H1 (cell line): ENCODE data around the gene OR10J4. TPM values are rescaled to one million over a fixed set of nuclear protein-coding genes. Genes with fewer than 3 reads are reported as not detected.

Experiments used
- CTCF ChIA-PET: fragments of 300-600 bp; sonication (Branson Sonifier 250); formaldehyde crosslinking; loops from one replicate; lab custom pipeline; 2021; ENCODE audit not compliant: partially characterized antibody; lab: Charles Lee
- POLR2A ChIA-PET: fragments of 300-600 bp; sonication (Branson Sonifier 250); formaldehyde crosslinking; loops from one replicate; lab custom pipeline; 2021; ENCODE audit warnings: inconsistent platforms; ENCODE audit not compliant: partially characterized antibody; lab: Charles Lee
- DNase-seq, 2 experiments: peaks; one replicate each; pipeline versions ENCODE4 v3.0.0 to v3.0.0-alpha.2; 2010 to 2022; ENCODE audit warnings: low spot score in 2 of 2, low read depth in 1 of 2, mixed read lengths in 1 of 2
- FAIRE-seq: peaks from 2 replicates; lab custom pipeline; 2011; peaks lifted over from hg19 to GRCh38; lab: Jason Lieb, UNC
- H2AFZ ChIP-seq: 2 replicates; pipeline ENCODE4 v1.8.1; 2012; ENCODE audit warnings: low read length, inconsistent platforms
- H2AK5ac ChIP-seq: 2 replicates; pipeline ENCODE4 v1.6.1; 2013; ENCODE audit warnings: low read depth, low read length
- H2BK120ac ChIP-seq: replicated peaks from 2 replicates; pipeline ENCODE3; 2013; ENCODE audit warnings: low read depth, low read length, inconsistent platforms
- H2BK12ac ChIP-seq: 2 replicates; pipeline ENCODE4 v1.6.1; 2013; ENCODE audit warnings: low read depth, low read length
- H2BK15ac ChIP-seq: 2 replicates; pipeline ENCODE4 v1.6.1; 2013; ENCODE audit warnings: low read length
- H2BK20ac ChIP-seq: 2 replicates; pipeline ENCODE4 v1.6.1; 2013; ENCODE audit warnings: low read length
- H2BK5ac ChIP-seq: 2 replicates; pipeline ENCODE4 v1.6.1; 2013; ENCODE audit warnings: low read depth, low read length
- H3K14ac ChIP-seq: 2 replicates; pipeline ENCODE4 v1.6.1; 2013; ENCODE audit warnings: inconsistent platforms; ENCODE audit not compliant: insufficient read length
- H3K18ac ChIP-seq: 2 replicates; pipeline ENCODE4 v1.6.1; 2013; ENCODE audit warnings: low read length; ENCODE audit errors: extremely low read depth
- H3K23ac ChIP-seq: 2 replicates; pipeline ENCODE4 v1.6.1; 2013; ENCODE audit warnings: inconsistent platforms; ENCODE audit not compliant: insufficient read length
- H3K23me2 ChIP-seq: 2 replicates; pipeline ENCODE4 v1.6.1; 2013; ENCODE audit warnings: low read depth, low read length
- H3K27ac ChIP-seq: 2 replicates; pipeline ENCODE4 v1.6.1; 2011; ENCODE audit warnings: low read depth, low read length, inconsistent platforms
- H3K27me3 ChIP-seq, 4 experiments: replicated peaks in 1 of 4; 1 replicate in 1 of 4; 2 replicates in 3 of 4; pipeline versions ENCODE4 v1.6.1 to v1.8.1; 2011 to 2013; ENCODE audit warnings: low read length in 3 of 4, mild to moderate bottlenecking in 3 of 4, inconsistent platforms in 2 of 4, mixed read lengths in 2 of 4, moderate library complexity in 1 of 4; ENCODE audit not compliant: control insufficient read depth in 3 of 4, insufficient read depth in 3 of 4; ENCODE audit errors: extremely low read depth in 1 of 4
- H3K36me3 ChIP-seq, 4 experiments: 2 replicates each; pipeline versions ENCODE4 v1.6.1 to v1.8.1; 2011 to 2013; ENCODE audit warnings: mild to moderate bottlenecking in 4 of 4, low read length in 3 of 4, moderate library complexity in 2 of 4, control low read depth in 1 of 4, inconsistent platforms in 1 of 4; ENCODE audit not compliant: insufficient read depth in 4 of 4, control insufficient read depth in 2 of 4
- H3K4ac ChIP-seq: replicated peaks from 2 replicates; pipeline ENCODE3; 2013; ENCODE audit warnings: low read length, low read depth, mixed read lengths, inconsistent platforms; ENCODE audit not compliant: insufficient read length
- H3K4me1 ChIP-seq, 4 experiments: replicated peaks in 1 of 4; 1 replicate in 1 of 4; 2 replicates in 3 of 4; pipeline versions ENCODE4 v1.6.1 to v1.8.1; 2011 to 2013; ENCODE audit warnings: low read length in 3 of 4, inconsistent platforms in 2 of 4, mixed read lengths in 1 of 4; ENCODE audit not compliant: insufficient read depth in 4 of 4, control insufficient read depth in 3 of 4
- H3K4me2 ChIP-seq, 2 experiments: 2 replicates each; pipeline versions ENCODE4 v1.6.1 to v1.8.1; 2011 to 2013; ENCODE audit warnings: low read depth in 2 of 2, low read length in 2 of 2, control low read depth in 1 of 2, inconsistent platforms in 1 of 2, mild to moderate bottlenecking in 1 of 2; ENCODE audit not compliant: insufficient read depth in 1 of 2
- H3K4me3 ChIP-seq, 4 experiments: fragments of 200-600, 300-600 bp in 1 of 4; sonication (generic), shearing (Covaris generic), sonication (Bioruptor Twin) in 1 of 4; 2 replicates each; pipeline versions ENCODE4 v1.5.1 to v1.8.1; 2011 to 2016; ENCODE audit warnings: low read length in 4 of 4, low read depth in 3 of 4, control low read depth in 2 of 4, inconsistent platforms in 2 of 4, mild to moderate bottlenecking in 2 of 4, mixed read lengths in 1 of 4, moderate library complexity in 1 of 4; ENCODE audit not compliant: insufficient read depth in 2 of 4; ENCODE audit errors: extremely low read depth in 1 of 4
- H3K56ac ChIP-seq: replicated peaks from 2 replicates; pipeline ENCODE3; 2013; ENCODE audit warnings: low read depth, mild to moderate bottlenecking, mixed read lengths, low read length, inconsistent platforms; ENCODE audit not compliant: insufficient read length
- H3K79me1 ChIP-seq: 2 replicates; pipeline ENCODE4 v1.6.1; 2013; ENCODE audit warnings: low read depth, low read length, control low read depth
- H3K79me2 ChIP-seq, 2 experiments: 2 replicates each; pipeline versions ENCODE4 v1.6.1 to v1.8.1; 2012 to 2013; ENCODE audit warnings: low read length in 2 of 2, mild to moderate bottlenecking in 2 of 2, inconsistent platforms in 1 of 2; ENCODE audit not compliant: insufficient read depth in 2 of 2, control insufficient read depth in 1 of 2
- H3K9ac ChIP-seq, 4 experiments: replicated peaks in 1 of 4; 1 replicate in 1 of 4; 2 replicates in 3 of 4; pipeline versions ENCODE4 v1.6.1 to v1.8.1; 2011 to 2013; ENCODE audit warnings: low read depth in 3 of 4, low read length in 3 of 4, control low read depth in 2 of 4, mild to moderate bottlenecking in 2 of 4, moderate library complexity in 2 of 4, inconsistent platforms in 1 of 4; ENCODE audit errors: extremely low read depth in 1 of 4
- H3K9me3 ChIP-seq, 2 experiments: 2 replicates each; pipeline versions ENCODE4 v1.6.1 to v1.8.1; 2012 to 2013; ENCODE audit warnings: mild to moderate bottlenecking in 2 of 2, moderate library complexity in 2 of 2, control low read depth in 1 of 2, inconsistent platforms in 1 of 2, low read depth in 1 of 2, low read length in 1 of 2, mixed read lengths in 1 of 2; ENCODE audit not compliant: insufficient read depth in 2 of 2
- H4K20me1 ChIP-seq, 2 experiments: replicated peaks in 1 of 2; 2 replicates each; pipeline versions ENCODE3 to v1.8.1; 2011 to 2013; ENCODE audit warnings: inconsistent platforms in 2 of 2, low read length in 2 of 2, mild to moderate bottlenecking in 1 of 2; ENCODE audit not compliant: insufficient read depth in 2 of 2, control insufficient read depth in 1 of 2
- H4K5ac ChIP-seq: 2 replicates; pipeline ENCODE4 v1.6.1; 2013; ENCODE audit warnings: low read length, low read depth, mixed read lengths, inconsistent platforms; ENCODE audit not compliant: insufficient read length
- H4K8ac ChIP-seq: 2 replicates; pipeline ENCODE4 v1.8.0; 2013; ENCODE audit warnings: mild to moderate bottlenecking, moderate library complexity, low read length, inconsistent platforms; ENCODE audit not compliant: insufficient read depth; ENCODE audit errors: extremely low read depth
- H4K91ac ChIP-seq: replicated peaks from 2 replicates; pipeline ENCODE3; 2013; ENCODE audit warnings: low read length, mixed read lengths, inconsistent platforms; ENCODE audit not compliant: insufficient read length
- BRCA1 ChIP-seq: IDR thresholded peaks from 2 replicates; pipeline ENCODE4 v1.6.1; 2012; ENCODE audit warnings: low read depth, low read length, improper control_type of control experiment
- CTBP2 ChIP-seq: IDR thresholded peaks from 2 replicates; pipeline ENCODE4 v1.7.0; 2011; ENCODE audit warnings: borderline replicate concordance, mild to moderate bottlenecking, moderate library complexity, mixed read lengths, low read length; ENCODE audit not compliant: insufficient read depth, insufficient read length
- GABPA ChIP-seq: IDR thresholded peaks from 2 replicates; pipeline ENCODE4 v1.6.1; 2011; ENCODE audit warnings: mild to moderate bottlenecking, low read length, moderate library complexity, borderline replicate concordance; ENCODE audit not compliant: insufficient read depth
- MAFK ChIP-seq: IDR thresholded peaks from 2 replicates; pipeline ENCODE4 v1.6.1; 2012; ENCODE audit warnings: low read depth, mild to moderate bottlenecking, improper control_type of control experiment, low read length
- NANOG ChIP-seq: IDR thresholded peaks from 2 replicates; pipeline ENCODE4 v1.6.1; 2011; ENCODE audit warnings: low read length, low read depth, mild to moderate bottlenecking, inconsistent platforms; ENCODE audit not compliant: insufficient read depth, poor library complexity, severe bottlenecking
- NRF1 ChIP-seq: IDR thresholded peaks from 2 replicates; pipeline ENCODE4 v1.6.1; 2011; ENCODE audit warnings: mild to moderate bottlenecking, low read depth, low read length, improper control_type of control experiment
- POU5F1 ChIP-seq: IDR thresholded peaks from 2 replicates; pipeline ENCODE4 v1.6.1; 2011; ENCODE audit warnings: low read depth, mild to moderate bottlenecking, low read length, moderate library complexity
- RAD21 ChIP-seq, 2 experiments: IDR thresholded peaks in 1 of 2; conservative IDR thresholded peaks in 1 of 2; 2 replicates each; pipeline ENCODE4 v1.6.1; 2011; ENCODE audit warnings: low read depth in 2 of 2, low read length in 2 of 2, improper control_type of control experiment in 1 of 2, inconsistent platforms in 1 of 2, mild to moderate bottlenecking in 1 of 2, moderate library complexity in 1 of 2
- RNF2 ChIP-seq: fragments of 200-900, 300-1000 bp; sonication (generic); IDR thresholded peaks from 2 replicates; pipeline ENCODE4 v1.7.1; 2016; ENCODE audit warnings: borderline replicate concordance, low read depth, mild to moderate bottlenecking, antibody characterized with exemption, low read length; ENCODE audit not compliant: poor library complexity, severe bottlenecking; ENCODE audit errors: missing control alignments
- SAP30 ChIP-seq: fragments of 300-600 bp; sonication (generic); IDR thresholded peaks from 2 replicates; pipeline ENCODE4 v1.7.1; 2012; ENCODE audit warnings: low read length, moderate library complexity, mild to moderate bottlenecking, inconsistent platforms; ENCODE audit not compliant: insufficient read depth, insufficient replicate concordance
- WGBS, 2 experiments: shearing (Covaris generic) in 1 of 2; methylation state at CpG; one replicate each; pipeline versions ENCODE4 v1.1.6 to v1.1.7; 2013 to 2015; ENCODE audit warnings: low lambda C conversion rate in 2 of 2, mixed read lengths in 2 of 2, inconsistent platforms in 1 of 2, low coverage in 1 of 2, missing lambda C conversion rate in 1 of 2; ENCODE audit not compliant: insufficient replicate concordance in 2 of 2, insufficient coverage in 1 of 2, insufficient read length in 1 of 2; ENCODE audit errors: extremely low coverage in 1 of 2, missing lambda C conversion rate in 1 of 2; 5-methylcytosine and 5-hydroxymethylcytosine counted together
- polyA plus RNA-seq, 7 experiments: library from polyadenylated mRNA; depleted of rRNA in 3 of 7; stranded (reverse) in 5 of 7; unstranded in 2 of 7; fragments of >200 nt in 5 of 7; fragments of 200-250 nt in 2 of 7; gene quantifications; 1 replicate in 5 of 7; 2 replicates in 1 of 7; 4 replicates in 1 of 7; pipeline versions ENCODE4 v1.2.1 to v1.2.3, GENCODE V29; 2011 to 2013; ENCODE audit warnings: missing spikeins in 2 of 7, mixed read lengths in 2 of 7
- total RNA-seq: library from RNA; stranded (reverse); fragmentation: NEBNext Ultra II Directional; extraction: Animal tissue kit (Norgen Biotek cat#: 25700); gene quantifications from 2 replicates; pipeline ENCODE4 v1.2.1, GENCODE V29; 2021

The OR10J4 gene
- total and polyA plus RNA-seq, 2 of the 8 experiments (the other 6 are each of a cell fraction or from before 2014, with no cell fraction given), result not detected

DNA sequence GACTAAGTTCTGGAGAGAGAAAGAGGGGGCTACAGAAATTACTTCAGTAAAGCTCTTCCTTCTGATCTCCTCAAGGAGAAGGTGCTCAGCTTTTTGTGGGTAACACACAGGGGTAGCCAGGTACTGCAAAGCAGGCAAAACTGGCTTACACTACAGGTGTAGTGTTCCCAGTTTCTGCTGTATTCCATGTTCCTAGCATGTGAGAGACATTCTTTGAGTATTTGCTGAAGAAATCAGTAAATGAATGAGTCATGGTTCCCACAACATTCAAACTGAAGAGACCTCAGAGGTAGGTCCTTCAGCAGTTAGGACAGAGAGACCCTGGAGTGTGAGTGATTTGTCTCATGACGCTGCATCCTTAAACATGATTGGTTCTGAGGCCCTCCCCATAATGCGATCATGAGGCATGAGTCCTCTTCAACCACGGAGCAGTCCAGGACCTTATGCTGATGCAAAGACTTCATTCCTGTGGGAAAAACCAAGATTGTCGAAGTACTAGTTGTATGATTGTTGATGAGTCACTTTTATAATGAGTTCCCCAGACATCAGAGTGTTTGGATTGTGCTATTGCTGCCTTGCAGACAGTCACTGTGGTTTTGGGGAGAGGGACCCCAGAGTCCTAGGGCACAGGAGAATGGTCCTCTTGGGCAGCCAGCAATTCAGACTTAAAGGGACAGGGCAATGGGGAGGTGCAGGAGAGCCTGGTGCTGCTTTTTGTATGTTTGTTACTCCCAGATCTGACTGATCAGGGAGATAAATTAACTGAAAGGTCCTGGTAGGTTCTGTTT lies 2.7 kb upstream of the OR10J4 start:
- H3K27me3 ChIP-seq, result no peaks in the 10 kb centered on the region
- no peak overlapping the region for H4K91ac ChIP-seq
- no peak overlapping the region for H2BK120ac ChIP-seq
- no peak overlapping the region for H2BK12ac ChIP-seq
- no peaks in the 10 kb centered on the region for H3K23me2 ChIP-seq
- DNase-seq (no peak), FAIRE-seq (no peak)
- no peaks in the 10 kb centered on the region for H4K20me1 ChIP-seq
- ChIA-PET CTCF (interaction anchor here (0.8 kb wide), 1 partner anchor 12 kb away, joined by 3 read pairs; no protein-coding TSS in a partner anchor), POLR2A (no interaction called here)
- peaks cover 58 to 69% of the 10 kb centered on the region in 2 experiments for H3K9me3 ChIP-seq
- no peak overlapping the region for H3K4me2 ChIP-seq
- WGBS, 2 experiments, result 66% methylated on average over 4 of the region's 4 CpGs; no CpG with 5 or more reads in 1 of the 2 experiments
- no peak overlapping the region for H4K8ac ChIP-seq
- no peaks in the 10 kb centered on the region for H3K4me1 ChIP-seq
- no peak overlapping the region for H2BK5ac ChIP-seq
- TF ChIP-seq GABPA (no peak), RNF2 (no peak), MAFK (no peak), NRF1 (no peak), CTBP2 (no peak), NANOG (no peak), BRCA1 (no peak), RAD21 (IDR thresholded peaks at IDR 0.05 in 1 of 2, conservative IDR thresholded peaks at IDR 0.05 in 1 of 2; ENCODE audit: low read depth in 2 of 2, low read length in 2 of 2) (no peak), POU5F1 (no peak), SAP30 (no peak)
- no peak overlapping the region for H3K18ac ChIP-seq
- H3K27ac ChIP-seq, result no peak overlapping the region
- no peak overlapping the region for H3K9ac ChIP-seq
- H2AFZ ChIP-seq, result no peak overlapping the region
- H2BK20ac ChIP-seq, result no peak overlapping the region
- H3K79me1 ChIP-seq, result no peaks in the 10 kb centered on the region
- no peak overlapping the region for H2BK15ac ChIP-seq
- no peak overlapping the region for H3K56ac ChIP-seq
- no peak overlapping the region for H4K5ac ChIP-seq
- no peak overlapping the region for H3K4ac ChIP-seq
- no peaks in the 10 kb centered on the region; a peak in 1 of 8 replicates for H3K36me3 ChIP-seq
- no peak overlapping the region for H3K14ac ChIP-seq
- H3K4me3 ChIP-seq, result no peak overlapping the region
- no peaks in the 10 kb centered on the region for H3K79me2 ChIP-seq
- H3K23ac ChIP-seq, result no peak overlapping the region
- no peak overlapping the region for H2AK5ac ChIP-seq
